OCI-LY3 (cell line): ENCODE results near the gene HECW1.

Source experiments
- CTCF ChIP-seq: fragments of 200-600, 300-600 bp; sonication (generic); IDR thresholded peaks from 2 replicates; pipeline ENCODE4 v1.5.1; 2014; ENCODE audit warnings: antibody characterized with exemption, low read length, low read depth
- EZH2phosphoT487 ChIP-seq: fragments of 200-600 bp; shearing (Covaris generic); IDR thresholded peaks from 2 replicates; pipeline ENCODE4 v1.6.1; 2018; ENCODE audit warnings: antibody characterized with exemption, mixed run types, low read depth

GRCh38 chr7:43220250-43220649 lies 107.8 kb downstream of the HECW1 start:
- no peak for TF ChIP-seq CTCF
- no peak for TF ChIP-seq EZH2phosphoT487
